SU-DHL-6 (cell line): ENCODE data around the gene FAM9A.

ENCODE experiments used
- H2AFZ ChIP-seq: fragments of 200-600 bp; sonication (generic); 2 replicates; pipeline ENCODE4 v1.6.1; 2014; ENCODE audit warnings: low read depth, mild to moderate bottlenecking, moderate library complexity, mixed read lengths, antibody characterized with exemption, low read length; ENCODE audit not compliant: severe bottlenecking
- H3F3A ChIP-seq: fragments of 200-600 bp; shearing (Covaris generic); 2 replicates; pipeline ENCODE4 v1.6.0; 2016; ENCODE audit warnings: antibody characterized with exemption, mild to moderate bottlenecking; ENCODE audit not compliant: insufficient read depth
- H3K27ac ChIP-seq: fragments of 200-600 bp; sonication (generic); 2 replicates; pipeline ENCODE4 v1.5.1; 2016; ENCODE audit warnings: low read depth, mild to moderate bottlenecking, low read length, moderate library complexity, mixed read lengths
- H3K27me3 ChIP-seq: fragments of 200-600 bp; sonication (generic), shearing (Covaris generic); 2 replicates; pipeline ENCODE4 v1.6.0; 2014; ENCODE audit warnings: mild to moderate bottlenecking, low read length
- H3K36me3 ChIP-seq: fragments of 200-600 bp; sonication (generic); 2 replicates; pipeline ENCODE4 v1.6.1; 2014; ENCODE audit warnings: mild to moderate bottlenecking, low read length, mixed read lengths
- H3K4me2 ChIP-seq: fragments of 300-600, 200-600 bp; shearing (Covaris generic), sonication (generic); 2 replicates; pipeline ENCODE4 v1.6.0; 2014; ENCODE audit warnings: low read length, low read depth, mild to moderate bottlenecking; ENCODE audit not compliant: poor library complexity, severe bottlenecking
- H3K4me3 ChIP-seq: fragments of 200-600 bp; sonication (generic); 2 replicates; pipeline ENCODE4 v1.5.1; 2014; ENCODE audit warnings: antibody characterized with exemption, low read length, mild to moderate bottlenecking, mixed read lengths; ENCODE audit not compliant: insufficient read depth, poor library complexity, severe bottlenecking
- H3K79me2 ChIP-seq: fragments of 200-600 bp; sonication (generic); 2 replicates; pipeline ENCODE4 v1.6.1; 2014; ENCODE audit warnings: mild to moderate bottlenecking, low read length, moderate library complexity; ENCODE audit not compliant: insufficient read depth
- H3K9ac ChIP-seq: fragments of 200-600 bp; sonication (generic); 2 replicates; pipeline ENCODE4 v1.7.0; 2014; ENCODE audit warnings: mild to moderate bottlenecking, low read length
- H3K9me2 ChIP-seq: fragments of 200-600 bp; sonication (generic); replicated peaks from 2 replicates; pipeline ENCODE4 v1.6.1; 2014; ENCODE audit warnings: low read length; ENCODE audit not compliant: insufficient read depth
- H3K9me3 ChIP-seq: fragments of 200-600 bp; sonication (generic); 2 replicates; pipeline ENCODE4 v1.6.1; 2014; ENCODE audit warnings: low read length, mixed read lengths; ENCODE audit not compliant: insufficient read depth
- H4K20me1 ChIP-seq: fragments of 200-600 bp; sonication (generic); 2 replicates; pipeline ENCODE4 v1.6.1; 2014; ENCODE audit warnings: low read depth, mild to moderate bottlenecking, antibody characterized with exemption, low read length, moderate library complexity, mixed read lengths
- EZH2phosphoT487 ChIP-seq: fragments of 200-600 bp; sonication (generic), shearing (Covaris generic); conservative IDR thresholded peaks from 2 replicates; pipeline ENCODE4 v1.6.1; 2018; ENCODE audit warnings: mild to moderate bottlenecking, antibody characterized with exemption, low read length, moderate library complexity, mixed read lengths
- TF ChIP-seq, protein P1 (sequence below): fragments of 200-600 bp; sonication (generic); IDR thresholded peaks from one replicate; pipeline ENCODE4 v1.5.1; 2017; ENCODE audit warnings: antibody characterized with exemption, mild to moderate bottlenecking, low read length, moderate library complexity; ENCODE audit not compliant: insufficient read depth, poor library complexity, severe bottlenecking

FAM9A gene

DNA sequence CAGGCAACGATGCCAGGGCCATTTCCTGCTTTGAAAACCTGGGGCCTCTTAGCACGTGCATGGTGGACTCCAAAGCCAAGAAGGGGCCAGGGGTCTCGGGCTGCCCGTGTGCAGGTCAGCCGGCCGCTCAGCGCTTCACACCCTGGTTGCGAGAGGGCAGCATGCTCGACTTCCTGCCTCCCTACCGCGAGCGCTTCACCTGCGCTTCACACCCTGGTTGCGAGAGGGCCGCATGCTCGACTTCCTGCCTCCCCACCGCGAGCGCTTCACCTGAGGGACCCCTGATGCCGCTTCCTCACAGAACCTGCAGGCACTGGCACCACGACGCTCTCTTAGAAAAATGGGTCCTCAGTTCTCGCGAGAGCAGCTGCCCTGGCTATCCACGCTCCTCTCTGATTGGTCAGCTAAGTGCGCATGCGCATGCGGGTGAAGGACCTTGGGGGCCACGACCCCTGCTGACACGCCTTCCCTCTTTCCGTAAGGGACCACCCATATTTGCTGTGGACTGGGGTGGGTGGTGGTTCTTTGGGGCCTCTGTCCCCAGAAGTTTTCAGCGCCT lies at the start of gene FAM9A:
FAM9A (minus strand) TSS at position 343 of the 559 bp plus-strand sequence. CDS start 1,212 bp downstream, outside the sequence.
- no peaks in the 10 kb centered on the region for H3K27me3 ChIP-seq
- H3K9me3 ChIP-seq = no peaks in the 10 kb centered on the region
- no peak within 1 kb of the TSS for H3K9ac ChIP-seq
- H3K4me2 ChIP-seq = no peak within 1 kb of the TSS
- H4K20me1 ChIP-seq = no peaks in the 10 kb centered on the region
- H3K36me3 ChIP-seq = no peaks in the 10 kb centered on the region
- TF ChIP-seq, protein P1, sequence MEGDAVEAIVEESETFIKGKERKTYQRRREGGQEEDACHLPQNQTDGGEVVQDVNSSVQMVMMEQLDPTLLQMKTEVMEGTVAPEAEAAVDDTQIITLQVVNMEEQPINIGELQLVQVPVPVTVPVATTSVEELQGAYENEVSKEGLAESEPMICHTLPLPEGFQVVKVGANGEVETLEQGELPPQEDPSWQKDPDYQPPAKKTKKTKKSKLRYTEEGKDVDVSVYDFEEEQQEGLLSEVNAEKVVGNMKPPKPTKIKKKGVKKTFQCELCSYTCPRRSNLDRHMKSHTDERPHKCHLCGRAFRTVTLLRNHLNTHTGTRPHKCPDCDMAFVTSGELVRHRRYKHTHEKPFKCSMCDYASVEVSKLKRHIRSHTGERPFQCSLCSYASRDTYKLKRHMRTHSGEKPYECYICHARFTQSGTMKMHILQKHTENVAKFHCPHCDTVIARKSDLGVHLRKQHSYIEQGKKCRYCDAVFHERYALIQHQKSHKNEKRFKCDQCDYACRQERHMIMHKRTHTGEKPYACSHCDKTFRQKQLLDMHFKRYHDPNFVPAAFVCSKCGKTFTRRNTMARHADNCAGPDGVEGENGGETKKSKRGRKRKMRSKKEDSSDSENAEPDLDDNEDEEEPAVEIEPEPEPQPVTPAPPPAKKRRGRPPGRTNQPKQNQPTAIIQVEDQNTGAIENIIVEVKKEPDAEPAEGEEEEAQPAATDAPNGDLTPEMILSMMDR = no peak
- TF ChIP-seq EZH2phosphoT487 = no peak
- no peaks in the 10 kb centered on the region for H3F3A ChIP-seq
- H3K79me2 ChIP-seq = no peaks in the 10 kb centered on the region
- H3K27ac ChIP-seq = no peak within 1 kb of the TSS
- H3K9me2 ChIP-seq = no peaks in the 10 kb centered on the region
- no peak within 1 kb of the TSS for H2AFZ ChIP-seq
- no peak within 1 kb of the TSS for H3K4me3 ChIP-seq

DNA sequence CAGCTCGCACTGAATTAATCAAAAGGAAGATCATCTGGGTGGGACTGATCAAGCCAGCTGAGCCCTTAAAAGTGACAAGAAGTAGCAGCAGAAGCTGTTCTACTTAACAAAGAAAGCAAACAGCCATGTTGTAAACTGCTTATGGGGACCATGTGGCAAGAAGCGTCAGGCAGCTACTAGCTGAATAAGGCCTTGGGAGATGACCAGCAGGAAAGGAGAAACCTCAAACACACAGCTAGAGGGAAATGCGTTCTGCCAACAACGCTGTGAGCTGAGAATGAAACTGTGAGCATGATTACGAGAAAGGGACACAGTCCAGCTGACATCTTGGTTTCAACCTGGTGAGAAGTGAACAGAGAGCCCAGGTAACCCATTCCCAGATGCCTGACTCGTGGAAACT lies 49.3 kb upstream of the FAM9A start:
- Histone ChIP-seq H3K9me2 (no peaks in the 10 kb centered on the region), H2AFZ (no peak overlapping the region), H3K36me3 (no peaks in the 10 kb centered on the region), H3K27ac (no peak overlapping the region), H3F3A (no peaks in the 10 kb centered on the region), H3K4me2 (no peak overlapping the region), H3K79me2 (no peaks in the 10 kb centered on the region), H3K4me3 (no peak overlapping the region), H3K9ac (no peak overlapping the region), H4K20me1 (no peaks in the 10 kb centered on the region), H3K27me3 (no peaks in the 10 kb centered on the region), H3K9me3 (no peaks in the 10 kb centered on the region)
- TF ChIP-seq, protein P1 = no peak
- TF ChIP-seq EZH2phosphoT487 = no peak

DNA sequence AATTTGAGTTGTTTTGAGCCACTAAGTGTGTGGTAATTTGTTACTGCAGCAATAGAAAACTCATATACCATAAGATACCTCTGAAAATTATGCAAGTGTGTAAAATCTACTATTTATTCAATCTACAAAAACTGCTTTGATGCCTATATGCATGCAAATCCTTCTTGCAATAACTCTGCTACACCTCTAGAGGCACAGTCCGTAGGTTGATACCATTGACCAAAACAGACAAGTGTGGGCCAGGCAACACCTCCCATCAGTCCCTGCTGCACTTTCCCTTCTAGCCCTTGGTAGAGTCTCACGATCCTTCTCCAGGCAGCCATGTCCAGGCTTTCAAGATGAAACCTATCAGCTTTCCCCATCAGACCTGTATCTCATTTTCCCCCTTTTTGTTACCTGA lies 48.8 kb upstream of the FAM9A start:
- Histone ChIP-seq H3K9ac (no peak overlapping the region), H3K27me3 (no peaks in the 10 kb centered on the region), H3K79me2 (no peaks in the 10 kb centered on the region), H3K36me3 (no peaks in the 10 kb centered on the region), H3K9me2 (no peaks in the 10 kb centered on the region), H4K20me1 (no peaks in the 10 kb centered on the region), H3K4me2 (no peak overlapping the region), H3K4me3 (no peak overlapping the region), H2AFZ (no peak overlapping the region), H3K9me3 (no peaks in the 10 kb centered on the region), H3F3A (no peaks in the 10 kb centered on the region), H3K27ac (no peak overlapping the region)
- TF ChIP-seq, protein P1 = no peak
